GM21825 (cell line): ENCODE measurements around the gene PVRIG.
A peak's percentile ranks its signal among the peaks of the same experiment; 100 is the strongest.
"Not testable (repeated sequence)": the region's sequence is repeated elsewhere in the genome, so short reads cannot be mapped to it uniquely, and the experiment has no call there.

ENCODE experiments used
- ATAC-seq: cut with Tn5 transposase; IDR thresholded peaks from one replicate; pipeline ENCODE4 v1.9.1; 2021; ENCODE audit warnings: mild to moderate bottlenecking, moderate library complexity; ENCODE audit not compliant: unreplicated experiment

Gene PVRIG

DNA sequence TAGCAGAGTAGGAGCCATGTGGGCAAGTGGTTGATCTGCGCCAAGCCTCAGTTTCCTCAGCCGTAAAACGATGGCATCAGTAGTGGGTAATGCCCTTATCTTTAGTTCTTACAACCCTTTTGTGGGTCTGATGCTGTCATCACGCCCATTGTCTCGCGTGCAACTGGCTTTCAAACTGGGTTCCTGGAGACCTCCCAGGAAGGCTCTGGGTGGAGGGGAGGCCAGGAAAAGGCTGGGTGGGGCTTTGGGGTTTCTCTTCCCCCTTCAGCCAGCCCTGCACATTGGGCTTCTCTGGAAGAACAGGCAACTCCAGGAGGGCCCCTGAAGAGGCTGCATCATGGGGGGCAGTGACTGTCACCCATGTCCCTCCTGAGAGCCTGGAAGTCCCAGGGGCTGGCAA, 5.1 kb downstream of the PVRIG start:
- ATAC-seq, result not testable (repeated sequence)

DNA sequence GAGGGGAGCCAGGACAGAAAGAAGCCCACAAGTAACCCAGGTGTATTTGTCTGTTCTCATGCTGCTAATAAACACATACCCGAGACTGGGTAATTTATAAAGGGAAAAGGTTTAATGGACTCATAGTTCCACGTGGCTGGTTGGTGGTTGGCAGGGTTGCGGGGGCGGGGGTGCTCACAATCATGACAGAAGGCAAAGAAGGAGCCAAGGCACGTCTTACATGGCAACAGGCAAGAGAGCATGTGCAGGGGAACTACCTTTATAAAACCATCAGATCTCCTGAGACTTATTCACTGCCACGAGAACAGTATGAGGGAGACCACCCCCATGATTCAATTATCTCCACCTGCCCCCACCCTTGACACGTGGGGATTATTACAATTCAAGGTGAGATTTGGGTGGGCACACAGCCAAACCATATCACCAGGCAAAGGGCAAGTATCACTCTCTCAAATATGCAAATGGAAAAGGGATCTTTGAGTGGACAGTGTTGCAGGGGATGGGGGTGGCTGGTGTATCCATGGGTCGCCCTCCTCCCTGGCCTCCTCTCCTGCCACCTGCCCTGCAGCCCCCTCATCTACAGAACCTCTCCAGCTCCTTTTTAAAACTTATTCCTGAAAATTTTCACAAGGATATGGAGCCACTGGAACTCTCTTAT, 15.0 kb downstream of the PVRIG start:
- not testable (repeated sequence) for ATAC-seq

DNA sequence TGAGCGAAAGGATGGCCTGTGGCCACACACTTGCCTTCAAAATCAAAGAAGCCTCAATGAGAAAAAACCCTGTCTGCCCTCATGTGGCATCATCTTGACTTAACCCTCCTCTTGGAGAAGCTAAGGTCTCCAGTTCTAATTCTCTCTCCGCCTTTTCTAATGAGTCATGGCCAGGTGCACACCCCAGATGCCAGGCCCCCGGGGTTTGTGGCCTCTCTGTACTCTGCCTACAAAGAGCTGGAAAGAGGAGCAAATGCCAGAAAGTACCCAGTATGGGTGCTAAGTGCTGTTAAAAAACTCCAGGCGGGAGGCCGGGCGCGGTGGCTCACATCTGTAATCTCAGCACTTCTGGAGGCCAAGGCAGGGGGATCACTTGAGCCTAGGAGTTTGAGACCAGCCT, 20.2 kb downstream of the PVRIG start:
- ATAC-seq, result not testable (repeated sequence)

DNA sequence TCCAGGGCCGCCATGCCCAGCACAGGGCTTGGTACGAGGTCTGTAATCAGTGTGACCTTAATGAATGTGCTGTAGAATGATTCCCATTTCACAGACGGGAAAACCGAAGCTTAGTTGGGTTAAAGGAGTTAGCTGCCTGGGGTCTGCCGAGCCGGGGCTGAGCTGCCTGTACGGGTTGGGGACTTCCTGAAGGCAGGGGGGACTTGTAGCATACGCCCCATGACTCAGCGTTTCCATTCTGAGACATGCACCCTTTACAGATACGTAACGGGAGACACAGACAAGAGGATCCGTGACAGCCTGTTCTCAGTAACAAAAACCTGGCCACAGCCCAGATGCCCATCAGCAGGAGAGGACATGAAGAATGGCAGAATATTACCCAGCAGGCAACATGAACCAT, 23.6 kb downstream of the PVRIG start:
- peak; percentile 59 for ATAC-seq

DNA sequence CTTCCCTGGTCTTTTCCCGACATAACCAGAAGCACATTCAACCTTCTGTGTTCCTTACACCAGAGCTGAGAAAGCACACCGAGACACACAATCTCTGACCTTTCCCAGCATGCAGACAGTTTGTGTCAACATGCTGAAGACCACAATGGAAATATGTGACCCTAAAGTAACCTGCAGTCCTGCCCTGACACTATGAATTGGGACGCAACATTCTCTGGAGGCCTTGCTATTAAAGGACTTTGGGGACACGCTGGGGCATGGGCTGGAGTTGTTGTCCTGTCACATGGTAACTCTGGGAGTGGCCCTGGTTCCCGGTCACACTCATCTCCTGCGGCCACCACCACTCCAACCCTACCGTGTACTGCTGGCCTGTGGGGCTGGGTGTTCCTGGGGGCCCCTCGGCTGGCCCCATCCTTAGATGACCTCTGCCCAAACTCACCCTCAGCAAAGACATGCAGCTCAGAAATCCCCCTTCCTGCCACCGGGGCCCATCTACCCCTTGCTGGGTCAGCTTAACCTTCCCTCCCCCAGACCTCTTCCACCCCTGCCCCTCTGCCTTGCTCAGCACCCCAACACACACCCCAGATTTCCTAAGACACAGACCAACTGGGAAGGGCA, 25.3 kb downstream of the PVRIG start:
- ATAC-seq, result not testable (repeated sequence)

DNA sequence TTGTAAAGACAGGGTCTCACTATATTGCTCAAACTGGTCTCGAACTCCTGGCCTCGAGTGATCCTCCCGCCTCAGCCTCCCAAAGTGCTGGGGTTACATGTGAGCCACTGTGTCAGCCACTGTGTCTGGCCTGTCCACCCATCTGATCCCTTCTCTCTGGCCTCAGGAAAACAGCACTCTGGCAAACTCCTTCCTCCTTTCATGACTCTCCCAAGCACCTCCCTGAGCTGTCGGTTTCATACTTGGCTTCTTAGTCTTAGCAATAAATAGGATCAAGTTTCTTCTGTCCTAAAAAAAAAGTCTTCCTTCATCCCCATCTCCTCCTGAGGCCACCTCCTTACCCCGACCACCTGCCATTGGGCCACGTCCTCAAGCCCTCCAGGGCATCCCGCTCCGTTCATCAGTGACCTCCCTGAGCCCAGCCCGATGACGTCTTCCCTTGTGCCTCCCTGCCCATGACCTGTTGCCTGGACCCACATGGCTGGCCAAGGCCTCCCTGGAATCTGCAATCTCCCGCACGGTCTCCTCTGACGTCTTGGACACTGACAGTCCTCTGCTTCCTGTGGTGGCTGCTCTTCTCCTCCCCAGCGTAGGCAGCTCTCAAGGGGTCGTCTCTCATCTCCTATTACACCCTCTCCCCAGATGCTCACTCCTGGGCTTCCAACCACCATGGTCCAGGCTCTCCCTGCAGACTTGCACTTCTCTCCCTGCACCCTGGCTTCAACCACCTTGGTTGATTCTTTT, 26.5 kb downstream of the PVRIG start:
- not testable (repeated sequence) for ATAC-seq

DNA sequence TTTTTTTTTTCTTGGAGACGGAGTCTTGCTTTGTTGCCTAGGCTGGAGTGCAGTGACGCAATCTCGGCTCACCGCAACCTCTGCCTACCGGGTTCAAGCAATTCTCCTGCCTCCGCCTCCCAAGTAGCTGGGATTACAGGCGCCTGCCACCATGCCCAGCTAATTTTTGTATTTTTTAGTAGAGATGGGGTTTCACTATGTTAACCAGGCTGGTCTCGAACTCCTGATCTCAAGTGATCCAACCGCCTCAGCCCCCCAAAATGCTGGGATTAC, 27.1 kb downstream of the PVRIG start:
- ATAC-seq, result not testable (repeated sequence)

DNA sequence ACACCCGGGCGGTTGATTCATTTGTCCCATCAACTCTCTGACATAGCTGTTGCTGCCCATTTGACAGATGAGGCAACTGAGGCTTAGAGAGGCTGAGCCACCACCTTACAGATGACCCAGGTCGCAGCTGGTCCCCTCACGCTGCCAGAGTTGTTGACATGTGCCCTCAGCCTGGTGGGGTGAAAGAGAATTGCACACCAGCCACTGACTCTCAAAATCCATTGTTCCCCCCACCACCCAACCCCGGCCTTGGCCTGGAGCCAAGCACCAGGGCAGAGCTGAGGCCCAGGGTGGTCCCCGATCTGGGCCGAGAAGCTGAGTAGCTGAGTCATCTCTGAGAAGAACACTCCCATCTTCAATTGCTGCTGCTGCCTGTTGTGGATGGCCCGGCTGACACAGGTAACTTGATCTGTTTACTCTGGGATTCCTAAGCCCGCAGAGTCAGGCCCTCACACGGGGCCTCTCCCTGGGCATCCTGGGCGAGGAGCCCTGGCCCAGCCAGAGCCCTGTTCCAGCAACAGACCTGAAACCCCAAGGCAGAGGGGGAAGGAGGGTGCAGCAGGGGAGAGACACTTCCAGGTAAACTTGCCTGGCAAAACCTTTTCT, 27.5 kb downstream of the PVRIG start:
- no peak for ATAC-seq

DNA sequence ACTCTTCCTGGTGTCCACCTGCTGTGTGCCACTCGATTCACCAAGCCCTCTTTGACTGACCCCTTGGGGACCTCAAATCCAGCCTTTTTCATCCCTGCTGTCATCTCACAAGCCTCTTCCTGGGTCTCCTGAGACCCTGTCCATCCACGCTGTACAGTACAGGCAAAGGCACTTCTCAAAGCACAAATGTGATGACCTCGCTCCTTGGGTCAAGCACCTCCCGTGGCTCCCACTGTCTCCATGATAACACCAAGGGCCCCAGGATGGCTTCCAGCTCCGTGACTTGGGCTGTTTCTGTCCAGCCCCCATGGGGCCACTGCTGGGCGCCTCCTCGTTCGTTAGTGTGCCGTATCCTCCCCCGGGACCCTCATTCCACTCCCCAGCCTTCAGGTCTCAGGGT, 28.7 kb downstream of the PVRIG start:
- ATAC-seq, result no peak

DNA sequence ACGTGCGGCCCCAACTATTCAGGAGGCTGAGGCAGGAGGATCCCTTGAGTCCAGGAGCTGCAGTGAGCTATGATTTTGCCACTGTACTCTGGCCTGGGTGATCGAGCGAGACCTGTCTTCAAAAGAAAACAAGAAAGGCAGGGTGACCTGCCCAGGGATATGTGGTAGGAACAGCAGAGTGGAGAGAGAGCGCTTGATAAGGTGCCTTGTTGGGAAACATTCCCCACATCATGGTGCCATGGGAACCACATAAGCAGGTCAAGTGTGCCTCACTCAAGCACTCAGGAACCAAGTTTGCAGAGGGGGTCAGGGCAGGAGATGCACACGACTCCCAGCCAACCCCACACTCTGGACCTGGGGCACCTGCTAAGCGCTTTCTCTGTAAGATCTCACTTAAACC, 37.3 kb downstream of the PVRIG start:
- no peak for ATAC-seq

DNA sequence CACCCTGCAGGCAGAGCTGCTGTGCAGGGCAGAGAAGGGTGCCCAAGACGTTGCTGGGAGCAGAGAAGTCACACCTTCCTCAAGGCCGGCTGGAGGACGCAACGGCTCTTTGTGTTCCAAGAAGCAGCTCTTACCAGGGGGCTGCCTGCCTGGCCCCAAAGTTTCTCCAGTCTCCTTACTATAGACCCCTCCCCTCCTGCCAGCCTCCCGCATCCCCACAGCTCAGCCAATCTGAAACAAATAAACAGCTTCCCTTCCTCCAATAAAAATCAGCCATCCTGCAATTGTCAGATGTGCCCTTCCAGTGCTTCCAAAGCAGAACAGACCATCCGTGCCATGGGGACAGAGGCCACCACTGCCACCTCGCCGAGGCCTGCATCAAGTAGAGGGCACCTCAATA, 40.2 kb downstream of the PVRIG start:
- ATAC-seq, result not testable (repeated sequence)

DNA sequence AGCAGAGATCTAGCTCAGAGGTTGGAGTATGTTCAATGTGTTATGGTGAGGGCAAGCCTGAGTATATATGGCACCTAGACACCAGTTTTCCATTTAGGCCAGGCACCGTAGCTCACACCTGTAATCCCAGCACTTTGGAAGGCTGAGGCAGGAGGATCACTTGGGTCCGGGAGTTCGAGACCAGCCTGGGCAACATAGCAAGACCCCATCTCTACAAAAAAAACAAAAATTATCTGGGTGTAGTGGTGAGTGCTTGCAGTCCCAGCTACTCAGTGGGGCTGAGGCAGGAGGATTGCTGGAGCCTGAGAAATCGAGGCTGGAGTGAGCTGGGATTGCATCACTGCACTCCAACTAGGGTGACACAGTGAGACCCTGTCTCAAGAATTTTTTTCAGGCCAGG, 43.1 kb downstream of the PVRIG start:
- not testable (repeated sequence) for ATAC-seq

DNA sequence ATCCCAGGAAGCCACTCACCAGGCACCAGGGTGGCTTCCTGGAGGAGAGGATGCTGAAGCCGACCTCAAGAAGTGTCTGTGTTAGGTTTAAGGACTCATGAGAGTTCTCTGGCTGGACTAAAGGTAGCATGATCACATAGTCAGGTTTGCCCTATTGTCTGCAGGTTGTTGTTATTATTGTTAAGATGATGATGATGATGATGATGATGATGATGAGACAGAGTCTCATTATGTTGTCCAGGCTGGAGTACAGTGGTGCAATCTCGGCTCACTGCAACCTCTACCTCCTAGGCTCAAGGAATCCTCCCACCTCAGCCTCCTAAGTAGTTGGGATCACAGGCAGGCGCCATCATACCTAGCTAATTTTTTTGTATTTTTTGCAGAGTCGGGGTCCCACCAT, 44.5 kb downstream of the PVRIG start:
- not testable (repeated sequence) for ATAC-seq

DNA sequence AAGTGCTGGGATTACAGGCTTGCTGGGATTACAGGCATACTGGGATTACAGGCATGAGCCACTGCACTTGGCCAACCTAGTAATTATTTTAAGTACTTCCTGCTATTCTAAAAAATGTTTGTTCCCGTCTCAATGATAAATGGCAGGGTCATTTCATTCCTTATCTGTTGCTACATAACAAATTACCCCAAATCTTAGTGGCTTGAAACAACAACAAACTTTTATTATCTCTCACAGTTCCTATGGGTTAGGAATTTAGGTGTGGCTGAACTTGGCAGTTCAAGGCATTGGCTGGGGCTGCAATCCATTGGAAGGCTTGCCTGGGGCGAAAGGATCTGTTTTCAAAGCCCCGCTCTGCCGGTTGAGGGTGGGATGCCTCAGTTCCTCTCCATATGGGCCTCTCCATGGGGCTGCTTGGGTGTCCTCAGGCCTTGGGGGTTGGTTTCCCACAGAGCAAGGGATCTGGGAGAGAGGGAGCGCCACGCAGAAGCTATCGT, 45.0 kb downstream of the PVRIG start:
- not testable (repeated sequence) for ATAC-seq

DNA sequence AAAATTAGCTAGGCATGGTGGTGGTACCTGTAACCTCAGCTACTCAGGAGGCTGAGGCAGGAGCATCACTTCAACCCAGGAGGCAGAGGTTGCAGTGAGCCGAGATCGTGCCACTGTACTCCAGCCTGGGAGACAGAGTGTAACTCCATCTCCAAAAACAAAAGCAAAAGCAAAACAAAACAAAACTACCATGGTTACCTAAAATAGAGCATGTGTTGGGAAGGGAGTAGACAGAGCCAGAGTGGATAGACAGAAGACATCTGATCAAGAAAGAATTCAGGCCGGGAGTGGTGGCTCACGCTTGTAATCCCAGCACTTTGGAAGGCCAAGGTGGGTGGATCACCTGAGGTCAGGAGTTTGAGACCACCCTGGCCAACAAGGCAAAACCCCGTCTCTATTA, 46.1 kb downstream of the PVRIG start:
- ATAC-seq, result not testable (repeated sequence)

DNA sequence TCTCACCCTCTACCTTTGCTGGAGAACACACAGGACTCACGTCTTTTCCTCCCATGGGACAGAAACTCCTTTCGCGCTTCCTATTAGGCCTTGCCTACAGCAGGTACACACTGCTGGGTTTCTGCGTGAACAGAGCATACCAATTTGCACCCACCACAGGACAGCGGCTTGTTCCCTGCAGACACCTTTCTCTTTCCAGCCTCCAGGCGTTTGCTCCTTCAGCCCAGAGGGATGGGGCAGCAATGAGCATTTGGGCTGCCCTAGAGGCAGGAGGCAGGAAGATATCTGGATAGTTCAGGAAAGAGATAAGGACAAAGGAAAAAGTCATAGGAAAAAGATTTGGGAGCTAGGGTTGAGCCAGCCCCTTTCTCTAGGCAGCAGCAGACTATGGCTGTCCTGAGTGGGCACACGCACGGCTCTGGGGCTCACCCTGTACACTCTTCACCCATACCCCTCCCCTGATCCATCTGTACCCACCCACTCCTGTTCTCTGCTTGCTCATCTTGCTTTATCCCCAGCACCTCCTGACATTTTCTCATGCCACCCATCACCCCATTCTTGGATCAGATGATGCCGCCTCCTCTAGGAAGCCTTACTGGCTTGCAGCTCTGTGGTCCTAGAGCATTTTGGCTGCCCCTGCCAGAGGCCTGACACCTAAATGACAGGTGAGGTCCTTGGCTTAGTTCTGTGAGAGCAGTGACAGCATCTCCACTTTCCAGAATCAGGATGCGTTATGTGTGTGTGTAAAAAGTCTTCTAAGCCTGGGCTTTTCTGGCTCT, 47.0 kb downstream of the PVRIG start:
- ATAC-seq, result no peak

DNA sequence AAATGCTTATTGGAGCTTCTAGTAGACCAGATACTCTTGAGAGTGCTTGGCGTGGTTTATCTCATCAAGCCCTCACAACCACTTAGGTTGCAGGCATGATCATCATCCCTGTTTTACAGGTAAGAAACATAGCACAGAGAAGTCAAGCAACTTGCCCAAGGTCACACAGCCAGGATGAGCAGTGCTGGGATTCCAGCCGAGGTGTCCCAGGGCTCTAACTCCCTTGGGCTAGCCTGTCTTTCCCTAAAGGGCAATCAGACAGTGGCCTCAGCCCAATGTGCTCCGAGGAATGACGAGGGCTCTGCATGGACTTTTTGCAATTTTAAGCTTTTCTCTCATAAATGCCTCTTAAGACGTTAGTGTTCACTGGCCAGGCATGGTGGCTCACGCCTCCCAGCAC, 47.9 kb downstream of the PVRIG start:
- no peak for ATAC-seq

DNA sequence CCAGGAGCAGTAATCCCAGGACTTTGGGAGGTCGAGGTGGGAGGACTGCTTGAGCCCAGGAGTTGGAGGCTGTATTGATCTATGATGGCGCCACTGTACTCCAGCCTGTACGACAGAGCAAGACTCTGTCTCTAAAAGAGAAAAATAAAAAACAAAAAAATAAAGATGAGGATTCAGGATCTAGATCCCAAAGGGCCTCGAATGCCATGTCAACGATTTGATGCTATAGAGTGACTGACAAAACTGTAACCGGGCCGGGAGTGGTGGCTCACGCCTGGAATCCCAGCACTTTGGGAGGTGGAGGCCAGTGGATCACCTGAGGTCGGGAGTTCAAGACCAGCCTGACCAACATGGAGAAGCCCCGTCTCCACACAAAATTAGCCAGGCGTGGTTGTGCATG, 49.1 kb downstream of the PVRIG start:
- ATAC-seq, result not testable (repeated sequence)

DNA sequence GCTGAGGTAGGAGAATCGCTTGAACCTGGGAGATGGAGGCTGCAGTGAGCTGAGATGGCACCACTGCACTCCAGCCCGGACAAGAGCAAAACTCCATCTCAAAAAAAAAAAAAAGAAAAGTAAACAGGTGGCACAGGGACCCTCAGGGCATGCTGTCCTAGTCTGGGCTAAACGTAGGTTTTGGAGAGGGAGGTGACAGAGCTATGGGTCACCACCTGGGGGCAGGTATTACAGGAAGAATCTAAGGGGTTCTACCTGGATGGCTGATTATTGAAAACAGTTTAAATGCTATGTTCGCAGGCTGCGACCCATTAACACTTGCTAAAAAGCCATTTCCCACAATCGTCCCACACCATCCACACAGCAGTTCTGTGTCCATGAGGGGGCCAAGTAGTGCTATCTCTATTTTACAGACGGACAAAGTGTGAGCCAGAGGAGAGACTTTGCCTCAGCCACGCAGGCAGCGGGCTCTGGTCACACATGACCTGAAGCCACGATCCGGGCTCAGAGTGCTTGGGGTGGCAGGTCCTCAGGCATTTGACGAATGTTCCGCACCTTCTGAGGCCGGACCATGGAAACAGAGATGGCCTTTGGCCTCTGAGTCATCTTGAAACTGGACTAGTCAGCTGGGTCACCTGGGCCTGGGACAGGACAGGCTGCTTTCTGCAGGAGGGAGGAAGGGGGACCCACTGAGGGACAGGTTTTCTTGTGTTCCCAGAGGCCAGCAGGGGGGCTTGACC, 49.7 kb downstream of the PVRIG start:
- not testable (repeated sequence) for ATAC-seq
